Ascending aorta (tissue), 2 donors: ENCODE data around the gene PGM3. TPM values are rescaled to one million over a fixed set of nuclear protein-coding genes. Genes with fewer than 3 reads are reported as not detected.

Experiments
- DNase-seq, 2 donors: peaks; one replicate each; pipeline ENCODE4 v3.0.0-alpha.2; 2019; ENCODE audit warnings: low spot score in 2 of 2
- H3K27ac ChIP-seq, 2 donors: fragments of 200-600 bp; sonication (generic); one replicate each; pipeline ENCODE4 v1.5.1; 2016 to 2017; ENCODE audit warnings: mild to moderate bottlenecking in 1 of 2
- H3K27me3 ChIP-seq: fragments of 200-600 bp; sonication (generic); one replicate; pipeline ENCODE4 v1.5.1; 2017
- H3K36me3 ChIP-seq, 2 donors: fragments of 200-600 bp; sonication (generic); one replicate each; pipeline ENCODE4 v1.5.1; 2016
- H3K4me1 ChIP-seq, 2 donors: fragments of 200-600 bp; sonication (generic); one replicate each; pipeline ENCODE4 v1.5.1; 2016 to 2017; ENCODE audit warnings: mild to moderate bottlenecking in 1 of 2
- H3K4me3 ChIP-seq, 2 donors: fragments of 200-600 bp; sonication (generic); one replicate each; pipeline ENCODE4 v1.5.1; 2016 to 2017; ENCODE audit warnings: mild to moderate bottlenecking in 1 of 2
- H3K9me3 ChIP-seq, 2 donors: fragments of 200-600 bp; sonication (generic); one replicate each; pipeline ENCODE4 v1.5.1; 2016
- intact Hi-C: fragments of 100-400 bp; cut with DNase I; formaldehyde crosslinking; loops from one replicate; pipeline ENCODE4 v1.15.1; 2023
- total RNA-seq: library from RNA; depleted of rRNA; stranded (reverse); fragments of >200 nt; gene quantifications from one replicate; pipeline ENCODE4 v1.1.0, GENCODE V29; 2016
- TF ChIP-seq, protein P1 (sequence below), 3 experiments: fragments of 200-600 bp in 2 of 3; fragments of 450-650 bp in 1 of 3; sonication (generic) in 2 of 3; IDR thresholded peaks; one replicate each; pipeline ENCODE4 v1.5.1; 2016 to 2019; ENCODE audit warnings: antibody characterized with exemption in 3 of 3, mild to moderate bottlenecking in 1 of 3, moderate library complexity in 1 of 3

Gene PGM3
- total RNA-seq, 1 donor from 2014 or later: 17.9 TPM

DNA sequence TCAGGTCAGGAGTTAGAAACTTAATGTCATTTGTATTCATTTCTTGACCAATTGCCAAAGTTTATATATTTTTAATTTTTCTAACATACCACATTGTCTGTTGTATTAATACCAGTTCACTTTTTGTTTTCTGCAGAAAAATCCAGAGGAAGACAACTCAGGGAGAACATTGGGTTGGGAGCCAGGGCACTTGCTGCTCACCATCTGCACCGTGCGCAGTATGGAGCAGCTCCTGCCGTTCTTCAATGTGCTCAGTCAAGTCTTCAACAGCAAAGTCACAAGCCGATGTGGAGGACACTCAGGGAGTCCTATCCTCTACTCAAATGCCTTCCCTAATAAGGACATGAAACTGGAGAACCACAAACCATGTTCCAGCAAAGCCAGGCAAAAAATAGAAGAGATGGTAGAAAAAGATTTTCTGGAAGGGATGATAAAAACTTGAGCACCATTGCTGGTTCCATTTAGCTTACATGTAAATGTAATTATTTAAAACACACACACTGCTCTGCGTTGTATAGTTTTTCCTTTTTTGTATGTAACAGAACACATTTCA lies 25.3 kb downstream of the PGM3 start:
- intact Hi-C loops: no loop called here

DNA sequence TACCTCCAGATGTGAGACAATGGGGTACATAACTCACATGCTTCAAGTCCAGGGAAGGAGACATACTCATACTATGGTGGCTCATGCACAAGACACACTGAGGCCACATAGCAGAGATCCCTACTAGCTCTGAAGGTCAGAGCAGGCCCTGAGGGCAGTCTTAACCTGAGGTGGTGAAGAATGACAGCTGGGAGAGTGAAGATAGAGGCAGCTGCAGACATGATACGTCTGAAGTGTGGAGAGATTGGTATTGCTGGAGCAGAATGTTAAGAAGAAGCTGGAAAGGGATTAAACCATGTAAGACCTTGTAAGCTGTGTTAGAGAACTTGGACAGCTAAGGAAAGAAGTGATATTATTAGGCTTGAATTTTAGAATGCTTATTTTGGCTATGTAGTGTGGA lies 32.9 kb downstream of the PGM3 start:
- H3K27me3 ChIP-seq: no peaks in the 10 kb centered on the region
- intact Hi-C loops: no loop called here
- no peak for DNase-seq
- no peak overlapping the region for H3K4me3 ChIP-seq
- H3K4me1 ChIP-seq: no peaks in the 10 kb centered on the region
- TF ChIP-seq, protein P1, sequence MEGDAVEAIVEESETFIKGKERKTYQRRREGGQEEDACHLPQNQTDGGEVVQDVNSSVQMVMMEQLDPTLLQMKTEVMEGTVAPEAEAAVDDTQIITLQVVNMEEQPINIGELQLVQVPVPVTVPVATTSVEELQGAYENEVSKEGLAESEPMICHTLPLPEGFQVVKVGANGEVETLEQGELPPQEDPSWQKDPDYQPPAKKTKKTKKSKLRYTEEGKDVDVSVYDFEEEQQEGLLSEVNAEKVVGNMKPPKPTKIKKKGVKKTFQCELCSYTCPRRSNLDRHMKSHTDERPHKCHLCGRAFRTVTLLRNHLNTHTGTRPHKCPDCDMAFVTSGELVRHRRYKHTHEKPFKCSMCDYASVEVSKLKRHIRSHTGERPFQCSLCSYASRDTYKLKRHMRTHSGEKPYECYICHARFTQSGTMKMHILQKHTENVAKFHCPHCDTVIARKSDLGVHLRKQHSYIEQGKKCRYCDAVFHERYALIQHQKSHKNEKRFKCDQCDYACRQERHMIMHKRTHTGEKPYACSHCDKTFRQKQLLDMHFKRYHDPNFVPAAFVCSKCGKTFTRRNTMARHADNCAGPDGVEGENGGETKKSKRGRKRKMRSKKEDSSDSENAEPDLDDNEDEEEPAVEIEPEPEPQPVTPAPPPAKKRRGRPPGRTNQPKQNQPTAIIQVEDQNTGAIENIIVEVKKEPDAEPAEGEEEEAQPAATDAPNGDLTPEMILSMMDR (IDR thresholded peaks at IDR 0.05): no peak
- no peak overlapping the region for H3K27ac ChIP-seq
- H3K9me3 ChIP-seq: no peaks in the 10 kb centered on the region
- peaks cover 29 to 74% of the 10 kb centered on the region in 2 donors for H3K36me3 ChIP-seq

More for the DNA sequence above, 25.3 kb downstream of the PGM3 start:
- H3K4me1 ChIP-seq: no peaks in the 10 kb centered on the region
- H3K27me3 ChIP-seq: no peaks in the 10 kb centered on the region
- no peak overlapping the region for H3K27ac ChIP-seq
- DNase-seq: no peak
- H3K4me3 ChIP-seq: no peak overlapping the region
- TF ChIP-seq, protein P1 (IDR thresholded peaks at IDR 0.05): no peak
- no peaks in the 10 kb centered on the region for H3K9me3 ChIP-seq
- peaks cover 76 to 98% of the 10 kb centered on the region in 2 donors for H3K36me3 ChIP-seq

DNA sequence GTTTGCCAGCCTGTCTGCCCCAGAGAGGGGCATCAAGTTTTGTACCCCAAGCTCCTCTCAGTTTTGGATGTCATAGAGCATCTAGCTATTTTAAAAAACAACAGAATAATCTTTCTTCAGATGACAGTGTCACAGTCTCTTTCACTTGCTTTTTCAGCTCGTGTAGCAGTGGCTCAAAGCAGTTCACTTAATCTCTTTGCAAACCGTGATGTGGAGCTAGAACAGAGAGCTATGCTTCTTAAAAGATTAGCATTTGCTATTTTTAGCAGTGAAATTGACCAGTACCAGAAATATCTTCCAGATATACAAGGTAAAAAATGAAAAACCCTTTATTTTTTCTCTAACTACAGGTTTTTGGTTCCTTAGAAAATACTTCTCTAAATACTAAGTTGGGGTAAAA lies 37.3 kb downstream of the PGM3 start:
- peaks cover 48 to 77% of the 10 kb centered on the region in 2 donors for H3K36me3 ChIP-seq
- TF ChIP-seq, protein P1 (IDR thresholded peaks at IDR 0.05): no peak
- intact Hi-C loops: no loop called here

DNA sequence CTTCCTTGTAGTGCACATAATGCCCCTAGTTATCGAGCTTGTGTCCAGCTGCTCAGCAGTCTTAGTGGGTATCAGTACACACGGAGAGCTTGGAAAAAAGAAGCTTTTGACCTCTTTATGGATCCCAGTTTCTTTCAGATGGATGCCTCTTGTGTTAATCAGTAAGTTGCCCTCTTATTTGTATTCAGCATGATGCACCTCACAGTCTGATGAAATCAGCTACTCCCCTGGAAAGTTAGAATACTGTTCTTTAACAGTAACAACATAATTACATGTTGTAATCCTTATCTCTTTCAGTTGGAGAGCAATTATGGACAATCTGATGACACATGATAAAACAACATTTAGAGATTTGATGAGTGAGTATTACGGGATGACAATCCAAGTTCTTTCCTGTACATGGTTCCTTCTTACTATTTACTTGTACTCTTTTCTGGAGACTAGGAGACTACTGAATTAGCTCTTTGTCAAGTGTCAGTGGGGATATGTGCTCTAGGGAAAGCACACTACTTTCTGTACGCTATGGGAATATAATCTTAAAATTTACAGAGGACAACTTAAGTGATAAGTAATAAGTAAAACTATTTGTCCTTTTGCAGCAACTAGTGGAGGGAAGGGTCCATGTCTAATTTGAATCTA lies 39.1 kb downstream of the PGM3 start:
- intact Hi-C loops: no loop called here
- no peaks in the 10 kb centered on the region for H3K27me3 ChIP-seq
- H3K4me3 ChIP-seq: no peak overlapping the region
- H3K27ac ChIP-seq: no peak overlapping the region
- DNase-seq: no peak
- TF ChIP-seq, protein P1 (IDR thresholded peaks at IDR 0.05): no peak
- H3K9me3 ChIP-seq: no peaks in the 10 kb centered on the region
- peaks cover 48 to 67% of the 10 kb centered on the region in 2 donors for H3K36me3 ChIP-seq
- no peaks in the 10 kb centered on the region for H3K4me1 ChIP-seq

More for the DNA sequence above, 37.3 kb downstream of the PGM3 start:
- H3K9me3 ChIP-seq: no peaks in the 10 kb centered on the region
- no peak for DNase-seq
- H3K4me3 ChIP-seq: no peak overlapping the region
- no peak overlapping the region for H3K27ac ChIP-seq
- no peaks in the 10 kb centered on the region for H3K4me1 ChIP-seq
- no peaks in the 10 kb centered on the region for H3K27me3 ChIP-seq

DNA sequence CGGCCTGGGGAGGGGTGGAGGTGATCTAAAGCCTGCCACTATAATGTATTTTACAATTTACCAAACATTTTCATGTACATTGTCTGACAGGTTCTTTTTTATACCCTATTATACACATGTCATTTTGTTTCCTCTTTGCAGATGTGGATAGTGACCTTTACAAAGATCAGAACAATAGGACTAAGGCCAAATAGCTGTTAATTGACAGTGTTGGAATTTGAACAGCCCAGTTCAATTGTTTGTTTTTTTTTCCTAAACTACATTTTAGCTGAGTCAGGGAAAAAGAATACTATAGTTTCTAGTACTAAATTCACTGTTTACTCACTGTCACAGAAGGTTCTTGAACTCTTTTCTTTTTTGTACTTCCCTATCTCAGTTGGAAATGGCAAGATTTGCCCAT lies 40.2 kb downstream of the PGM3 start:
- no peak overlapping the region for H3K4me3 ChIP-seq

More for the DNA sequence above, 40.2 kb downstream of the PGM3 start:
- intact Hi-C loops: no loop called here
- Histone ChIP-seq H3K36me3 (peaks cover 49 to 57% of the 10 kb centered on the region in 2 donors), H3K4me1 (no peaks in the 10 kb centered on the region), H3K27me3 (no peaks in the 10 kb centered on the region), H3K27ac (no peak overlapping the region), H3K9me3 (no peaks in the 10 kb centered on the region)
- TF ChIP-seq, protein P1 (IDR thresholded peaks at IDR 0.05): no peak
- no peak for DNase-seq
